GM19467 (cell line): Measurements from ENCODE around the gene HLA-F.

Source experiments
- ATAC-seq: cut with Tn5 transposase; IDR thresholded peaks from one replicate; pipeline ENCODE4 v1.9.1; 2021; ENCODE audit warnings: mild to moderate bottlenecking, moderate library complexity; ENCODE audit not compliant: unreplicated experiment

Gene HLA-F

DNA sequence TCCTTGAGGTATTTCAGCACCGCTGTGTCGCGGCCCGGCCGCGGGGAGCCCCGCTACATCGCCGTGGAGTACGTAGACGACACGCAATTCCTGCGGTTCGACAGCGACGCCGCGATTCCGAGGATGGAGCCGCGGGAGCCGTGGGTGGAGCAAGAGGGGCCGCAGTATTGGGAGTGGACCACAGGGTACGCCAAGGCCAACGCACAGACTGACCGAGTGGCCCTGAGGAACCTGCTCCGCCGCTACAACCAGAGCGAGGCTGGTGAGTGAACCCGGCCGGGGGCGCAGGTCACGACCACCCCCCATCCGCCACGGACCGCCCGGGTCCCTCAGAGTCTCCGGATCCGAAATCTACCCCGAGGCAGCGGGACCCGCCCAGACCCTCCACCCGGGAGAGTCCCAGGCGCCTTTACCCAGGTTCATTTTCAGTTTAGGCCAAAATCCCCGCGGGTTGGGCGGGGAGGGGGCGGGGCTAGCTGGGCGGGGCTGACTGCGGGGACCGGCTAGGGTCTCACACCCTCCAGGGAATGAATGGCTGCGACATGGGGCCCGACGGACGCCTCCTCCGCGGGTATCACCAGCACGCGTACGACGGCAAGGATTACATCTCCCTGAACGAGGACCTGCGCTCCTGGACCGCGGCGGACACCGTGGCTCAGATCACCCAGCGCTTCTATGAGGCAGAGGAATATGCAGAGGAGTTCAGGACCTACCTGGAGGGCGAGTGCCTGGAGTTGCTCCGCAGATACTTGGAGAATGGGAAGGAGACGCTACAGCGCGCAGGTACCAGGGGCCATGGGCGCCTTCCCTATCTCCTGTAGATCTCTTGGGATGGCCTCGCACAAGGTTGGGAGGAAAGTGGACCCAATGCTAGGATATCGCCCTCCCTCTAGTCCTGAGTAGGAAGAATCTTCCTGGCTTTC, 693 bp downstream of the HLA-F start:
- peak; percentile 15 for ATAC-seq

DNA sequence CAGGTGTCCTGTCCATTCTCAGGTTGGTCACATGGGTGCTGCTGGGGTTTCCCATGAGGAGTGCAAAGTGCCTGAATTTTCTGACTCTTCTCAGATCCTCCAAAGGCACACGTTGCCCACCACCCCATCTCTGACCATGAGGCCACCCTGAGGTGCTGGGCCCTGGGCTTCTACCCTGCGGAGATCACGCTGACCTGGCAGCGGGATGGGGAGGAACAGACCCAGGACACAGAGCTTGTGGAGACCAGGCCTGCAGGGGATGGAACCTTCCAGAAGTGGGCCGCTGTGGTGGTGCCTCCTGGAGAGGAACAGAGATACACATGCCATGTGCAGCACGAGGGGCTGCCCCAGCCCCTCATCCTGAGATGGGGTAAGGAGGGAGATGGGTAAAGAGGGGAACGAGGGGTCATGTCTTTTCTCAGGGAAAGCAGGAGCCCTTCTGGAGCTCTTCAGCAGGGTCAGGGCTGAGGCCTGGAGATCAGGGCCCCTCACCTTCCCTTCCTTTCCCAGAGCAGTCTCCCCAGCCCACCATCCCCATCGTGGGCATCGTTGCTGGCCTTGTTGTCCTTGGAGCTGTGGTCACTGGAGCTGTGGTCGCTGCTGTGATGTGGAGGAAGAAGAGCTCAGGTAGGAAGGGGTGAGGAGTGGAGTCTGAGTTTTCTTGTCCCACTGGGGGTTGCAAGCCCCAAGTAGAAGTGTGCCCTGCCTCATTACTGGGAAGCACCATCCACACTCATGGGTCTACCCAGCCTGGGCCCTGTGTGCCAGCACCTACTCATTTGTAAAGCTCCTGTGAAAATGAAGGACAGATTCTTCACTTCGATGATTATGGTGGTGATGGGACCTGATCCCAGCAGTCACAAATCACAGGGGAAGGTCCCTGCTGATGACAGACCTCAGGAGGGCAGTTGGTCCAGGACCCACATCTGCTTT, 2.0 kb downstream of the HLA-F start:
- ATAC-seq, result no peak

DNA sequence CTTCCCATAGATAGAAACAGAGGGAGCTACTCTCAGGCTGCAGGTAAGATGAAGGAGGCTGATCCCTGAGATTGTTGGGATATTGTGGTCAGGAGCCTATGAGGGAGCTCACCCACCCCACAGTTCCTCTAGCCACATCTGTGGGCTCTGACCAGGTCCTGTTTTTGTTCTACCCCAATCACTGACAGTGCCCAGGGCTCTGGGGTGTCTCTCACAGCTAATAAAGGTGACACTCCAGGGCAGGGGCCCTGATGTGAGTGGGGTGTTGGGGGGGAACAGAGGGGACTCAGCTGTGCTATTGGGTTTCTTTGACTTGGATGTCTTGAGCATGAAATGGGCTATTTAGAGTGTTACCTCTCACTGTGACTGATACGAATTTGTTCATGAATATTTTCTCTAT, 2.8 kb downstream of the HLA-F start:
- ATAC-seq, result no peak

DNA sequence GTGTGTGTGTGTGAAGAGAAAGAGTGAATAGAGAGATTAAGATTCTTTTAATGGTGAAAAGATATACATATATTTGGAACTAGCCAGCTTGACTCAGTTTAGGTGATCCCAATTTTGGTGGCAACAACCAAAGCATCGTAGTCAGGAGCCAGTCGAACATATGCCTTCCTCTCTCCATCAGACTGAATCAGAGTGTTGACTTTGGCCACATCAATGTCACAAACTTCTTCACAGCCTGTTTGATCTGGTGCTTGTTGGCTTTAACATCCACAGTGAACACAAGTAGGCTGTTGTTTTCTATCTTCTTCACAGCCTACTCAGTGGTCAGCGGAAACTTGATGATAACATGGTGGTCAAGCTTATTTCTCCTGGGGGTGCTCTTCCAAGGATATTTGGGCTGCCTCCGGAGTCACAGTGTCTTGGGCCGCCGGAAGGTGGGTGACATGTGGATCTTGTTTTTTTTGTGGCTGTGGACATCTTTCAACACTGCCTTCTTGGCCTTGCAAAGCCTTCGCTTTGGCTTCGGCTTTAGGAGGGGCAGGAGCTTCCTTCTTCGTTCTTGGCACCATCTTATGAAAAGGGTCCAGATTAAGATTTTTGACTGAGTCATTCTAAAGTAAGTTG, 3.4 kb downstream of the HLA-F start:
- ATAC-seq, result no peak

DNA sequence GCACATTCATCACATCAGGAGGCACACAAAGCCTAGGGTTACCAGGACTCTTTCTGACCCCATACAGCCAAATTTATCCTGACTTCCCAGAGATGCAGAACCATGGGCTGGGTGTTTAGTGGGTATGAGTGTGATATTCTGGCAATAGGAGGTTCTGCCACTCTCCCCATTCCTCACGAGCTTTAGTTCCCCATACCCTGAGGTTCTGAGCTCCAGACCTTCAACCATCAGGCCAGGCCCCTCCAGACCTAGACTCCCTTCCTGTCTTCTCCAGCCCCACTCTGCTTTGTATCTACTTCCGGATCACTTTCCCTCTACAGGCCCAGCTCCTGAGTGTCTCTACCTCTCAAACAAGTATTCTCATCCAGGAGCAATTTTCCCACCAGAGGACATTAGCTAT, 4.4 kb downstream of the HLA-F start:
- ATAC-seq, result no peak

DNA sequence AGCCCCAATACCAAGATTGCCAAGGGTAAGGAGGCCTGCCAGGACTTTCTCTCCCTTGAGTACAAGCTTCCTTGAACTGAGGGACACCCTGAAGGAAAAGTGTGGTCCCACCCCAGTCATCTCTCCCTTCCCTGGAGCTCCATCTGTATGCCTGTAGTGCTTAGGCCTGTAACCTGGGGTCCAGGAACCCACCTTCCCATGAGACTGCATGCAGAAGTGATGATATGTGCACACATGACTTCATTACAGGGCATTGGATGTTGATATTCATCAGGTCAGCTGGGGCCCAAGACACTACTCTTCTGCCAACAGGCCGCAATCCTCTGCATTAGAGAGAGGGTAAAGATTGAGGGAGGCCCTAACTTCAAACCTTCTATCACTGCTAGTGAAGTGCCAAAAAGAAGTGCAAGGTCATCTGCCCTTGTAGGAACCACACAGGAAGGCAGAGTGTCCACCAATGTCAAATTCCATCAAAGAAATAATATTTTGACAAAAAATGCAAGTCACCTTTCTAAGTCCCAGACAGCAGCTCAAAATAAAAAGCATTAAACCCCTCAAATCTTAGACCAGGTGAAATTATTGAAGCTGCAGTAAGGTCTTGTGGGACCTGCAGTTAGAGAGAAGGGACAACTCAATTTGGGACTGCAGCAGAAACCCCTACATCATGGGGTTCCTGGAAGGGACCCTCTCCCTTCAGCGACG, 5.1 kb downstream of the HLA-F start:
- no peak for ATAC-seq

DNA sequence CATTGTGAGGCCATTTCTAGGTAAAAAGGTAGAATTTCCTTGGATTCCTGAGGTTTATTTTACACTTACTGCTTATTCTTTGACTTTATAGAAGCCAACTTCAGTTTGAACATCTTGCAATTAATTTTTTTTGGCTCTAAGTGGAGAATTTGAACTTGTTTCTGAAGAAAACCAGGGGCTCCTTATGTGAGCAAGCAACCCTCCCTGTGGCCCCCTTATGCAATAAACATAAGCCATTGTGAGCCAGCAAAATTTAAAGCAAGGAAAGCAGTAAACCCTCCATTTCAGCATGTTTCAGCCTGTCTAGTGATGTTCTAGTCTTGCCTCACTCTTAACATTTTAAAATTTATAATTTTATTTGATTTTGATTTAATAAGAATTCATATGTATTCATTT, 5.6 kb downstream of the HLA-F start:
- ATAC-seq, result no peak

DNA sequence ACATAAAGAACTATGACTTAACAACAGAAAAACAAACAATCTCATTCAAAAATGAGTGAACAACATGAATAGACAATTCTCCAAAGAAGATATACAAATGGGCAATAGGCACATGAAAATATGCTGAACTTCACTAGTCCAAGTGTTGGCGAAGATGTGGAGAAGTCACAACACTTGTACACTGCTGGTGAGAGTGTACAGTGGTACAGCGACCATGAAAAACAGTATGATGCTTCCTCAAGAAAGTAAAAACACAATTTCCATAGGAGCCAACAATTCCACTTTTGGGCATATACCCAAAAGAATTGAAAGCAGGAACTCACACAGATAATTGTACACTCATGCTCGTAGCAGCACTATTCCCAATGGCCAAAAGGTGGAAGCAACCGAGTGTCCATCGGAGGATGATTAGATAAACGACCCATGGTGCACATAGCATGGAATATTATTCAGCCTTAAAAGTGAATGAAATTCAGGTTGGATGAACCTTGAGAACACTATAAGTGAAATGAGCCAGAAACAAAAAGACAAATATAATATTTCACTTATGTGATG, 6.6 kb downstream of the HLA-F start:
- no peak for ATAC-seq

DNA sequence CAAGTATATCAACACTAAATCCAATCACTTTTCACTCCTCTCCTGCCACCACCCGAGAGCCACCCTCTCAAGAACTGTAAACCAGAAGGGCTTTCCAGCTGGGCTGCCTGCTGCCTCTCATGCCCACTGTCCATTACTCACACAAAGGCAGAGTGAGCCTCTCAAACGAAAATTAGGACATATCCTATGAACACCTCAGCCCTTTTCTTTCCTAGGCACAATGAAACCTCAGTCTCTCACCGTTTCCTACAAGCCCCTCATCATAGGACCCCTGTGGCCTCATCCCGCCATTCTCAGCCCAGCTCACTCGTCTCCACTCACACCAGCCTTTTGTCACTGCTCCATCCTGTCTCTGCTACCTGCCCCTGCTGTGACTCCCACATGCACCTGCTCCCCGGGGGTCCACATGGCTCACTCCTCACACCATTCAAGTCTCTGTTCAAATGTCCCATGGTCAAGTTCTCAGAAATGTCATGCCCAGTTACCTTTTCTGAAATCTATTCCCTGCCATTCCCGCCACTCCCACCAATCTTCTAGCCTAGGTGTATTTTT, 7.4 kb downstream of the HLA-F start:
- ATAC-seq, result no peak

DNA sequence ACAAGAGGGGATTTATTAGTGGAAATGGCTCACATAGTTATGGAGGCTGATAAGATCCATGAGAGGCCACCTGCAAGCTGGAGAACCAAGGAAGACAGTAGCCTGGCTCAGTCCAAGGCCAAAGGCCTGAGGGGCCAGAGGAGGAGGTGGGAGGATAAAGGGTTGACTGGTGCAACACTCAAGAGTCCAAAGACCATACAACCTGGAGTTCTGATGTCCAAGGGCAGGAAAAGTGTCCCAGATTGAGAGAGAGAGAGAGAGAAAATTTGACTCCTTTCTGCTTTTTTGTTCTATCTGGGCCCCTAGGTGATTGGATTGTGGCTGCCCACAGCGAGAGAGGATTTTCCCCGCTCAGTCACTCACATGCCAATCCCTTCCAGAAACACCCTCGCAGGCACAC, 8.0 kb downstream of the HLA-F start:
- ATAC-seq, result no peak

DNA sequence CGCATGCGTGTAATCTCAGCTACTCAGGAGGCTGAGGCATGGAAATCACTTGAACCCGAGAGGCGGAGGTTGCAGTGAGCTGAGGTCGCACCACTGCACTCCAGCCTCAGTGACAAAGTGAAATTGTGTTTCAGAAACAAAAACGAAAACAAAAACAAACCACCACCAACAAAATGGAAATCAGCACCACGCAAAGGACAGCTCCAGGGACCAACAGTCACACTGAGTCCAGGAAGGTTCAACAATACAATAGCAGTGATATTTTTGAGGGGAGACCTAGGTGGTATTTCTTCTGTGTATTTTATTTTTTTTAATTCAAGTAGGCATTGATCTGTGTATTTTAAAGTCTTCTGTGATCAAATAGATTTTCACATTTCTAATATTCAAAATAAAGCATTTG, 9.8 kb downstream of the HLA-F start:
- ATAC-seq, result no peak

DNA sequence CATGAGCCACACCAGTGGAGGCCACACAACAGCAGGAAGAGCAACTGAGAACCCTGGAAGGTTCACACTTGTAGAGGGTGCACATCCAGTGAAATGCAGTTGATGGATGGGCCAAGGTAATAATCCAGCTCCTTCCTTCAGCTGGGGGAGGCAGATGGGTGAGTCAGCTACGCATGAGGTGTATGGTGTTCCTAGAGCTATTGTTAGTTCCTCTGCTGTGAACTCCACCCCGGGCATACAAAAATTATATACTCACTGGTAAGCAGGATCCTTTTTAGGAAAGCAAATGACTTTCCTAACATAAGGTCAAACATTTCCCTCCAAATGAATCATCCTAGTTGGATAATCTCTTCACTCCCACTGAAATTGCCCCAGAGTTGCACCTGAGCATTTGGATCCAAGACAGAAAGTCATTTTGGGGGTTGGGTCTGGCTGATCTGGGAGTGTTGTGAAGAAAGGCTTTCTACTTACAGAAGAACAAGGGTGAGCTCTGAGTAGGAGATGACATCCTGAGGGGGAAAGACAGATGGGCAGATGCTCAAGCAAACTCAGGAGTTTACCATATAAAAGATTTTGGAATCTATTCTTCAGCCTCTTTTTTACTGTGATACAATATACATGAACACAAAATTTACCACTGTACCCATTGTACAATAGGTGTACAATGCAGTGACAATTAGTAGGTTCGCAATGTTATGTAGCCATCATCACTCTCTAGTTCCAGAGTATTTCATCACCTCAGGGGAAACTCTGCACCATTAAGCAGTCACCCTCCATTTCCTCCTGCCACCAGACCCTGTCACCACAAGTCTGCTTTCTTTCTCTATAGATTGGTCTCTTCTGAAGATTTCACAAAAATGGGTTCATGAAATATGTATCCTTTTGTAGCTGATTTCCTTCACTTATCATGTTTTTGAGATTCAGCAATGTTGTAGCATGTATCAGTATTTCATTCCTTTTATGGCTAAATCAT, 11.1 kb downstream of the HLA-F start:
- ATAC-seq, result no peak

DNA sequence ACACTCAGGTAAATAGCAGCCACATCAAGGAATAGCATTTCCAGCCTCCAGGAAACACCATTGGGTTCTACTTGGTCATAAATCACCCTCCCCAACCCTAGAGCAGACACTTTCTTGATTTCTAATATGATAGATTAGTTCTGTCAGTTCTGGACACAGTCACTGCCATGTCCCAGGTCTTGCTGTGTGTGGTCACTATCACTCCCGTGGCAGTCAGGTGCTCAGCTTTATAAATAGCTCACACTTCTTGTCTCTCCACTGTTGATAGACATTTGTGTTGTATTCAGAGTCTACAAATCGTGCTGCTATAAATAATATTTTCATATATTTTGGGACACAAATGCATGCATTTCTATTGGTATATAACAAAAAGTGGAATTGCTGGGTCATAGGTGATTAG, 13.3 kb downstream of the HLA-F start:
- ATAC-seq, result no peak

DNA sequence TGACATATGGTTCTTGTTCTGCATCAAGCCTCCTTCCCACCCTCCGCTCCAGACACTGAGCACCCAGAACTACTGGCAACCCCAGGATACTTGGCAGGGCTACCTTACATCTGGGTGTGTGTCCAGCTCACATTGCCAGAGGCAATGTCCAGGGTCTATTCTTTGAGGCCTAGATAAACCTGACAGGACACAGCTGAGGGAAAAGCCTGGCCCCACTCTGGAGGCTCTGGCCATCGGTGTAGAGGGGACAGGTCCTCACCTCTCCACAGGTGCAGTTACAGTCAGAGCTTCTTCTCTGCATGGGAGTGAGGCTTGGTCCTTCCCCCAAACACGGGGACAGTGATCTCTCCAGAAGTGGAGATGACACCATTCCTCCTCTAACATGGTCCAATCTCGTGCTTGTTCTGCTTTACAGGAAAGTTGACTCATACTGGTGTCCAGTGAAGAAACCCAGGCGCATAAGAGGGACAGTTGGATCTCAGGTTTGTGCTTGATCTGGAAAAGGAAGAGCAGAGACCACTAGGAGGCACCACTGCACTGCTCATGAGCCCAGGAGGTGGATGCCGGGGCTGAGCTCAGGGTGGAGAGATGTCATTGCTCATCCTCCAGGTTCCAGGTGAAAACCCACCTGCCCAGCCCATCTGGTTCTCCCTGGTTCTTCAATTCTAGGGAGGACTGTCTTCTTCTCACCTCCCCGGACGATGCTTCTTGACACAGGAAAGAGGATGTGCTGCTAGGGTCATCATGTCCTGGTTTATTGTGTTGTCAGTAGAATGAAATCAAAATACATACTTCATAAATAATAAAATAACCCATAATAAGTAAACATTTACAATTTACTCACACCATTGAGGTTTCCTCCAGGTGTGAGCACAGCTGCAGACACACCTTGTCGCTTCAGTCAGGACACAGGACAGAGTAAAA, 14.7 kb downstream of the HLA-F start:
- no peak for ATAC-seq

DNA sequence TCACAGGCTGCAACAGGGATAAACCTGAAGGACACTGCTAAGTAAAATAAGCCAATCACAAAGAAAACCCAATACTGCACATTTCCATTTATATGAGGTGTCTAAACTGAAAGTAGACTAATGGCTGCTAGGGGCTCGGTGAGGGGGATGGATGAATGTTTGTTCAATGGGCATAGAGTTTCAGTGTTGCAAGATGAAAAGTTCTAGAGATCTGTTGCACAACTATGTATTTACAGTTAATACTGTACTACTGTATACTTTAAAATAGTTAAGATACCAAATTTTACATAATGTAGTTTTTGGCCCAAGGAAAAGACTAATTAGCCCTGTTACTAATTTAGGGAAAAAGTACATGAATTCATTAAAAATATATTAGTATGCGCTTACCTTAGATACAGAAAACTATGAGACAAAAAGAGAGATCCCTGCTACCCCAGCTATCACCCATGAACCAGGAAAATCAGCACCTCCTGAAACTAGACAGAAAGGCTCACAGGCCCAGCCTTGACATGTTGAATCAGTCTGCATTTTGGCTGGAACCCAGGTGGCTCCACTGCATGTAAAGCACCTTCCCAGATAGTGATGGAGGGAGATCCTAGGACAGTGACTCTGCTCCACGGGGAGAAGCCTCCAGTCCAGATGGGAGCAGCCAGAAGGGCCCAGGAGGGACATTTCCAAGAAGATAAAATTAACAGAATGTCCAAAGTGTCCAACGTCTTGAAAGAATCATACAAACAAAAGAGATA, 16.1 kb downstream of the HLA-F start:
- no peak for ATAC-seq

DNA sequence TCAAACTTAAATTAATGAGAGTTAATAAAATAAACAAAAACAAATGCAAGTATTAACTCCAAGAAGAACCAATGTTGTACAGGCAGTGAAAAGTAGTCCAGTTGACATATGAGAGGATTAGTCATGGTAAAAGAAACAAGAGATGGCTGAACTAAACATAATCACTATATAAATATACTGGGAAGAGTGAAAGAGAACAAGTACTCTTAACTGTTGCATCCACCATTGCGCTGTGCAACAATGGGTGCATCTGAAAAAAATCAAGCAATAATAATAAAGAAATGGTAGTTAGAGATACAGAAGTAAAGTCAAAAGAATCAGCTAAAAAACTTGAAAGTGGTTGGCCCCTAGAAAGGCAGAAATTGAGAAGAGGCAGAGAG, 16.6 kb downstream of the HLA-F start:
- ATAC-seq, result no peak

DNA sequence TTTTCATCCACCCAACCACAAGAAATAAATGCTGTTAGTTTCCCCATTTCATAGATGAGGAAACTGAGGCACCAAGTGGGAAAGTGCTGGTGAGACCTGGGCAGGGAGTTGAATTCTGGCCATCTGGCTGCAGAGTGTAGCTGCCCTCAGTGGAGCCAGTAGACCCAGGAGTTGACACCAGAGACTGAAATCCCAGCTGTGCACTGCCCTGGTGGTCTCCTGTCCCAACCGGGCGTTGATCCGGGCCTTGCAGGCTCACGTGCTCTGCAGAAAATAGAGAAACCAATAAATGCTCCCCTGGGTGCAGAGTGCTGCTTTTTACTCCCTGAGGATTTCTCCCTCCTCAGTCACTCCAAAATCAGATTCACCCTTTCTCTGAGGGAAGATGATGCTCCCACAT, 18.4 kb downstream of the HLA-F start:
- ATAC-seq, result no peak
